Activated B cell treated with CpG ODN at 0.5 μM for 24 hours (primary cell): Measurements from ENCODE around the gene FBXO36. TPM values are rescaled to one million over a fixed set of nuclear protein-coding genes. Genes with fewer than 3 reads are reported as not detected.

Source experiments
- ATAC-seq: fragments of 200-7000 bp; cut with Tn5 transposase; one replicate; pipeline ENCODE4 v1.10.0; 2021; ENCODE audit warnings: low read depth, mild to moderate bottlenecking, moderate library complexity
- CTCF ChIA-PET: fragments of 350-600 bp; sonication (Branson Sonifier 250); formaldehyde crosslinking; loops from one replicate; lab custom pipeline; 2021; ENCODE audit warnings: antibody characterized with exemption; lab: Charles Lee
- POLR2A ChIA-PET: fragments of 350-600 bp; sonication (Branson Sonifier 250); formaldehyde crosslinking; loops from one replicate; lab custom pipeline; 2021; ENCODE audit warnings: antibody characterized with exemption; lab: Charles Lee
- DNase-seq: peaks from one replicate; pipeline ENCODE4 v3.0.0; 2022
- H3K27ac Mint-ChIP-seq: one replicate; pipeline ENCODE4 v1.8.0; 2020; ENCODE audit warnings: mixed read lengths
- H3K27me3 Mint-ChIP-seq: one replicate; pipeline ENCODE4 v1.8.0; 2021; ENCODE audit warnings: mixed read lengths
- H3K36me3 Mint-ChIP-seq: one replicate; pipeline ENCODE4 v1.8.0; 2021; ENCODE audit warnings: low read depth, mixed read lengths
- H3K4me1 Mint-ChIP-seq: one replicate; pipeline ENCODE4 v1.8.0; 2021; ENCODE audit warnings: mixed read lengths
- H3K4me3 Mint-ChIP-seq: one replicate; pipeline ENCODE4 v1.8.0; 2020; ENCODE audit warnings: mild to moderate bottlenecking, mixed read lengths
- H3K9me3 Mint-ChIP-seq: one replicate; pipeline ENCODE4 v1.8.0; 2020; ENCODE audit warnings: mixed read lengths
- intact Hi-C: fragments of 100-400 bp; cut with micrococcal nuclease; formaldehyde crosslinking; loops from one replicate; pipeline ENCODE4 v1.15.1; 2024
- total RNA-seq: library from RNA; stranded (reverse); gene quantifications from 2 replicates; pipeline ENCODE4 v1.2.3, GENCODE V29; 2022
- TF ChIP-seq, protein P1 (sequence below): fragments of 200-600 bp; IDR thresholded peaks from one replicate; pipeline ENCODE4 v1.8.0; 2022; ENCODE audit warnings: antibody characterized with exemption, mild to moderate bottlenecking

The FBXO36 gene
- total RNA-seq, 1 donor from 2014 or later, result 0.89 TPM

DNA sequence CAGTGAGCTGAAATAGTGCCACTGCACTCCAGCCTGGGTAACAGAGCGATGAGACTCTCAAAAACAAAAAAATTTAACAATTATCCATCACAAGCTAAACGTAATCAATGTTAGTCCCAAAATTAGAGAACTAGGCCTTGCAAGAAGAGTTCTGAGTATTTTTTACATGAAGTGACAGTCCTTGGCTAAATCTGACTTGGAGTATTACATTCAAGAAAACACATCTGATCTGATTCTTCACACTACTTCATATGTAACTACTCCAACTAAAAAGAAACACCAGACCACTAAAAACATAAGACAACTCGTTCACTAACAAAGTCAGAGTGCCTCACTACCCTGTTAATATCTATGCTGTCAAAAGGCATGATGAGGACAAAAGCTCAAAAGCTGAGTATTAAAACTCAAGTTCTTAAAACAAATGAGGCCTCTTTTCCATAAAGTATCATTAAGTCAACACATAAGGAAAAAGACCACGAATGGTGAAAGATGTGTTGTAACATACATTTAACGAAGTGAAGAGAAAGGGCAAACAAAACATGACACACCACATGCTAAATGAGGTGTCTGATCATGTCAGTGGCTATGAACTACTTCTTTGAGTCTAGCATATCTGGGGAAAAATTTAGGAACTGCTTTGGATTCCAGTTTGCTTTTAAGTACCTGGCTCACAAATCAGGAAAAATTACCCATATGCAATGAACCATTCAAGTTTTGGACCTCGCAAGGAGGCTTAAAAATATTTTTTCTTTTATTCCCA lies 42.9 kb upstream of the FBXO36 start:
- no peak overlapping the region for H3K27ac Mint-ChIP-seq
- H3K36me3 Mint-ChIP-seq, result peaks cover 55% of the 10 kb centered on the region
- POLR2A ChIA-PET, result no interaction called here

DNA sequence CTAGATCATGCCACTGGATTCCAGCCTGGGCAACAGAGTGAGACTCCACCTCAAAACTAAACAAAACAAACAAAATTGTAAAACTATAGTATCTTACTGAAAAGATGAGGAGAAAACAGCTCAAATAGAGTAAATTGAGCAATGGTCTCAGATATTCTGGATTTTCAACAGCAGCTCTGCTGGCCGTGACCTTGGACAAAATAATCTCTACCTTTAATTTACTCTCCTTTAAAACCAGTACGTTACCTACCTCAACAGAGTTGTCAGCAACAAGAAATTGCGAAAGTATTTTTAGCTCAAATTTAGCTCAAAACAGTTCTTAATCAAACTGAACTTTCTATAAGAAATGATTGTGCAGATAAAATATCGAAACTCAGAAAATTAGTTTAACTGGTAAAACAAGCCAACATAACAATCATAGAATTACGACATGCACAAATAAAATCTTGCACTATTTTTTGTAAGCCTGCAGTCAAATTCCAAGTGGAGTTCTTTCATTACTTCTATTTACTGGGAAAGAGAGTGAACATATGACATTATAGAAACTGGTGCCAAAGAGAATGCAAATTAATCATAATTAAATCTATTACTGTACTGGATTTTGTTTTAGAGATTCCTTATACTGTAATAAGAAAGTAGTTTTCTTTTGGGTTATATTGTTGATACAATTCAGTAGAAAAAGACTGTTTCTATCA lies 41.3 kb upstream of the FBXO36 start:
- Mint-ChIP-seq H3K9me3 (no peaks in the 10 kb centered on the region), H3K27me3 (no peaks in the 10 kb centered on the region), H3K4me3 (no peak overlapping the region), H3K36me3 (peaks cover 48% of the 10 kb centered on the region), H3K27ac (no peak overlapping the region), H3K4me1 (peaks cover 22% of the 10 kb centered on the region)
- ATAC-seq, result no peak
- ChIA-PET CTCF (no interaction called here), POLR2A (no interaction called here)
- no peak for DNase-seq
- intact Hi-C loops, result no loop called here
- TF ChIP-seq, protein P1, sequence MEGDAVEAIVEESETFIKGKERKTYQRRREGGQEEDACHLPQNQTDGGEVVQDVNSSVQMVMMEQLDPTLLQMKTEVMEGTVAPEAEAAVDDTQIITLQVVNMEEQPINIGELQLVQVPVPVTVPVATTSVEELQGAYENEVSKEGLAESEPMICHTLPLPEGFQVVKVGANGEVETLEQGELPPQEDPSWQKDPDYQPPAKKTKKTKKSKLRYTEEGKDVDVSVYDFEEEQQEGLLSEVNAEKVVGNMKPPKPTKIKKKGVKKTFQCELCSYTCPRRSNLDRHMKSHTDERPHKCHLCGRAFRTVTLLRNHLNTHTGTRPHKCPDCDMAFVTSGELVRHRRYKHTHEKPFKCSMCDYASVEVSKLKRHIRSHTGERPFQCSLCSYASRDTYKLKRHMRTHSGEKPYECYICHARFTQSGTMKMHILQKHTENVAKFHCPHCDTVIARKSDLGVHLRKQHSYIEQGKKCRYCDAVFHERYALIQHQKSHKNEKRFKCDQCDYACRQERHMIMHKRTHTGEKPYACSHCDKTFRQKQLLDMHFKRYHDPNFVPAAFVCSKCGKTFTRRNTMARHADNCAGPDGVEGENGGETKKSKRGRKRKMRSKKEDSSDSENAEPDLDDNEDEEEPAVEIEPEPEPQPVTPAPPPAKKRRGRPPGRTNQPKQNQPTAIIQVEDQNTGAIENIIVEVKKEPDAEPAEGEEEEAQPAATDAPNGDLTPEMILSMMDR, result no peak

More for the DNA sequence above, 42.9 kb upstream of the FBXO36 start:
- H3K4me1 Mint-ChIP-seq, result peaks cover 9% of the 10 kb centered on the region
- H3K4me3 Mint-ChIP-seq, result no peak overlapping the region
- H3K27me3 Mint-ChIP-seq, result no peaks in the 10 kb centered on the region
- intact Hi-C loops, result no loop called here
- DNase-seq (no peak), ATAC-seq (no peak)
- CTCF ChIA-PET, result no interaction called here
- TF ChIP-seq, protein P1, result no peak
- no peaks in the 10 kb centered on the region for H3K9me3 Mint-ChIP-seq

DNA sequence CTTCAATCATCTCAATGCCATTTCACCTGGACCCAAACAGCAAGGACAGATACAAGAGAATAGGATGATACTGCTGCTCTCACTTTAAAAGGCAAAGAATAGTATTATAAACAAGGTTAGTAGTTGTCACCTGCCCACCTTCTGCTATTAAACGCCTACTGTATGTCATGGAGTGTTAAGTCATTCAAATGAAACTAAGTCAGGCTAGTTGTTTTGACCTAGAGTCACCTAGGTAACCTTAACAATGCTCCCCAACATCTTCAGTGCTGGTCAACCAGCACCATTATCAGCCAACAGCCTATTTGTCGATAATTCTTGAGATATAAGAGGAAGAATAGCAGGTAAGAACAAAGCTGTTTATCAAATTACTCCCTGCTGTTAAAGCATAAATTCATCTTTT lies 39.7 kb upstream of the FBXO36 start:
- intact Hi-C loops, result no loop called here
- H3K27me3 Mint-ChIP-seq, result no peaks in the 10 kb centered on the region
- H3K27ac Mint-ChIP-seq, result no peak overlapping the region
- no peak for ATAC-seq
- no peak overlapping the region for H3K4me3 Mint-ChIP-seq
- H3K9me3 Mint-ChIP-seq, result no peaks in the 10 kb centered on the region
- peaks cover 48% of the 10 kb centered on the region for H3K36me3 Mint-ChIP-seq
- ChIA-PET CTCF (no interaction called here), POLR2A (no interaction called here)
- TF ChIP-seq, protein P1, result no peak
- peaks cover 33% of the 10 kb centered on the region for H3K4me1 Mint-ChIP-seq
- no peak for DNase-seq

DNA sequence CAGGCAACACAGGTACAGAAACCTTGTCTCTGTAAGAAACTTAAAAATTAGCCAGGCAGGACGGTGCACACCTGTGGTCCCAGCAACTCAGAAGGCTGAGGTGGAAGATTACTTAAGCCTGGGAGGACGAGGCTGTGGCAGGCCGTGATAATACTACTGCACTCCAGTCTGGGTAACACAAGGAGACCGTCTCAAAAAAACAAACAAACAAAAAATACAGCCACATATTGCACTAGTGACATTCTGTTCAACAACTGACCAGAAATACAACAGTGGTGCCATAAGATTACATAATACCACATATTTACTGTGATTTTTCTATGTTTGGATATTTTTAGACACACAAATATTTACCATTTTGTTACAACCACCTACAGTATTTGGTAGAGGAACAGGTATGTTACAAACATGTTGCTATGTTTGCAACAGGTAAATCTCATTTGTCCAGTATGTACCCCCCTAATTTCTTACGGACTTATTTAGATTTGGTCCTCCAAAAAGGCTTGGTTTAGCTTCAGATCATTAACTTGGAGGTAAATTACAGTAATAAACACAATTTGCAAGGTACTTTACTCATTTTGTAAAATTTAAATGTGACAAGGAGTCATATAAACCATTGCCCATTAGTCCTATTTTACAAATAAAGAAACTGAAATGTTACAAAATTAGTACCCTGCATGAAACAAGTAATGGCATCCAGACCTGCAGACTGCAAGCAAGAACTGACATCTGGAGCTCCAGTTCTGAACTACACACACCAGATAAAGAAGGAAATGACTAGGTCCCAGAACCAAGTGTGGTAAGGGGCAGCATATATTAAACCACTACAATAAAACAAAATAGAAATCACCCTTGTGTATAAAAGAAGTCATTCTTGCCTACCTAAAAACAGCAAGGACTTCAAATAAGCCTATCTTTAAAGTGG lies 37.3 kb upstream of the FBXO36 start:
- no peaks in the 10 kb centered on the region for H3K27me3 Mint-ChIP-seq
- ChIA-PET CTCF (no interaction called here), POLR2A (no interaction called here)
- ATAC-seq (no peak), DNase-seq (no peak)
- TF ChIP-seq, protein P1, result no peak
- no peaks in the 10 kb centered on the region for H3K9me3 Mint-ChIP-seq
- intact Hi-C loops, result no loop called here
- no peak overlapping the region for H3K4me3 Mint-ChIP-seq
- H3K4me1 Mint-ChIP-seq, result peaks cover 52% of the 10 kb centered on the region
- H3K36me3 Mint-ChIP-seq, result peaks cover 36% of the 10 kb centered on the region
- H3K27ac Mint-ChIP-seq, result no peak overlapping the region
